ENCODE measurements around the gene CAMK2D.

DNA sequence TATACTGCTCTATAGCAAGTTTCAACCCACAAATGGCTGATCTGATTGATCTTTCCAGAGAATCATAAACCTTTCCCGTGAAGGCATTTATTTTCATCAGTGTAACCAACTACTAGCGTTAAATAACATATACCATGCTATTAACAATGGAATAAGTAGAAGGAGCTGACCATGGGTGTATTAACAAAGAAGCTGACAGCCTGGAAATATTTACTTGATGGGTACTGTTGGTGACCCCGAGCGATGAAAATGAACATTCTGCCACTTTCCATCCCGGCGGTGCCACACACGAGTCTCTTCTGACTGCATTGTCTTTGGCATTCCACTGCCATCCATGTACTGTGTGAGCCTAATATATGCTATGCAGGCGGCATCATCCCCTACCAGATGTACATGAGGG, 304.4 kb downstream of the CAMK2D start:
- TF ChIP-seq, protein P1, sequence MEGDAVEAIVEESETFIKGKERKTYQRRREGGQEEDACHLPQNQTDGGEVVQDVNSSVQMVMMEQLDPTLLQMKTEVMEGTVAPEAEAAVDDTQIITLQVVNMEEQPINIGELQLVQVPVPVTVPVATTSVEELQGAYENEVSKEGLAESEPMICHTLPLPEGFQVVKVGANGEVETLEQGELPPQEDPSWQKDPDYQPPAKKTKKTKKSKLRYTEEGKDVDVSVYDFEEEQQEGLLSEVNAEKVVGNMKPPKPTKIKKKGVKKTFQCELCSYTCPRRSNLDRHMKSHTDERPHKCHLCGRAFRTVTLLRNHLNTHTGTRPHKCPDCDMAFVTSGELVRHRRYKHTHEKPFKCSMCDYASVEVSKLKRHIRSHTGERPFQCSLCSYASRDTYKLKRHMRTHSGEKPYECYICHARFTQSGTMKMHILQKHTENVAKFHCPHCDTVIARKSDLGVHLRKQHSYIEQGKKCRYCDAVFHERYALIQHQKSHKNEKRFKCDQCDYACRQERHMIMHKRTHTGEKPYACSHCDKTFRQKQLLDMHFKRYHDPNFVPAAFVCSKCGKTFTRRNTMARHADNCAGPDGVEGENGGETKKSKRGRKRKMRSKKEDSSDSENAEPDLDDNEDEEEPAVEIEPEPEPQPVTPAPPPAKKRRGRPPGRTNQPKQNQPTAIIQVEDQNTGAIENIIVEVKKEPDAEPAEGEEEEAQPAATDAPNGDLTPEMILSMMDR (IDR thresholded peaks at IDR 0.05): no peak
- TF ChIP-seq POLR2AphosphoS5 (IDR thresholded peaks at IDR 0.05): no peak
- no peak for TF ChIP-seq EP300 (IDR thresholded peaks at IDR 0.05)
